SU-DHL-6 (cell line): ENCODE data around the gene DOCK1.

Experiments
- CTCF ChIP-seq: fragments of 200-600 bp; sonication (generic); IDR thresholded peaks from one replicate; pipeline ENCODE4 v1.5.1; 2017; ENCODE audit warnings: antibody characterized with exemption, mild to moderate bottlenecking, low read length, moderate library complexity; ENCODE audit not compliant: insufficient read depth, poor library complexity, severe bottlenecking
- EZH2phosphoT487 ChIP-seq: fragments of 200-600 bp; sonication (generic), shearing (Covaris generic); conservative IDR thresholded peaks from 2 replicates; pipeline ENCODE4 v1.6.1; 2018; ENCODE audit warnings: mild to moderate bottlenecking, antibody characterized with exemption, low read length, moderate library complexity, mixed read lengths

GRCh38 chr10:127055263-127055662 is 150.0 kb downstream of the DOCK1 start:
- TF ChIP-seq CTCF (no peak), EZH2phosphoT487 (no peak)
